ENCODE measurements around the gene PPP6R3. TPM values are rescaled to one million over a fixed set of nuclear protein-coding genes. Genes with fewer than 3 reads are reported as not detected.

Gene PPP6R3
- total RNA-seq, 1 experiment from 2014 or later = 163 TPM

- no TSS peak for BruUV-seq (replicated peaks)
- no peak for ATAC-seq
- Histone ChIP-seq H3K27me3 (ENCODE audit: control insufficient read depth, insufficient read depth, low read length) (no peaks in the 10 kb centered on the region), H3K4me3 (ENCODE audit: low read depth in 2 of 2, low read length in 2 of 2) (no peak overlapping the region), H3K36me3 (ENCODE audit: control insufficient read depth, insufficient read depth, low read length) (peaks cover 24% of the 10 kb centered on the region), H3K4me1 (ENCODE audit: control insufficient read depth, insufficient read depth, low read length) (no peaks in the 10 kb centered on the region), H3K9me3 (ENCODE audit: control insufficient read depth, insufficient read depth, low read depth, low read length) (no peaks in the 10 kb centered on the region), H3K27ac (ENCODE audit: low read length) (no peak overlapping the region)
- DNase-seq (ENCODE audit: low read depth, low spot score) = no peak
- intact Hi-C loops (cut with micrococcal nuclease; ENCODE audit: unreplicated experiment) (no loop called here), in situ Hi-C loops (cut with HindIII; ENCODE audit: low pct_unique_long_range_greater_than_20kb, low sequenced_read_pairs) (no loop called here)
- CTCF ChIA-PET = no interaction called here
- TF ChIP-seq CTCF (IDR thresholded peaks at IDR 0.05) (no peak), SIN3A (IDR thresholded peaks at IDR 0.05; ENCODE audit: borderline replicate concordance, insufficient read depth, low read depth, low read length) (no peak), REST (IDR thresholded peaks at IDR 0.05; ENCODE audit: insufficient read depth in 1 of 2, low read depth in 2 of 2, low read length in 1 of 2) (no peak), TCF7L2 (IDR thresholded peaks at IDR 0.05; ENCODE audit: low read depth, low read length) (no peak), POLR2AphosphoS5 (IDR thresholded peaks at IDR 0.05; ENCODE audit: low read depth, low read length) (no peak)
- POLR2A ChIA-PET = interaction anchor here (0.6 kb wide), 1 partner anchor 825 kb away, joined by 3 read pairs; no protein-coding TSS in a partner anchor
These were observed 133.6 kb downstream of the PPP6R3 start for GRCh38 chr11:68594123-68594522.

- BruUV-seq (replicated peaks) = no TSS peak
- Histone ChIP-seq H3K27ac (ENCODE audit: low read length) (no peak overlapping the region), H3K36me3 (ENCODE audit: control insufficient read depth, insufficient read depth, low read length) (peaks cover 22% of the 10 kb centered on the region), H3K4me3 (ENCODE audit: low read depth in 2 of 2, low read length in 2 of 2) (no peak overlapping the region), H3K9me3 (ENCODE audit: control insufficient read depth, insufficient read depth, low read depth, low read length) (no peaks in the 10 kb centered on the region), H3K27me3 (ENCODE audit: control insufficient read depth, insufficient read depth, low read length) (no peaks in the 10 kb centered on the region), H3K4me1 (ENCODE audit: control insufficient read depth, insufficient read depth, low read length) (no peaks in the 10 kb centered on the region)
- POLR2A ChIA-PET = no interaction called here
- no peak for TF ChIP-seq POLR2AphosphoS5 (IDR thresholded peaks at IDR 0.05; ENCODE audit: low read depth, low read length)
- TF ChIP-seq SIN3A (IDR thresholded peaks at IDR 0.05; ENCODE audit: borderline replicate concordance, insufficient read depth, low read depth, low read length) = no peak
- no peak for TF ChIP-seq TCF7L2 (IDR thresholded peaks at IDR 0.05; ENCODE audit: low read depth, low read length)
- TF ChIP-seq REST (IDR thresholded peaks at IDR 0.05; ENCODE audit: insufficient read depth in 1 of 2, low read depth in 2 of 2, low read length in 1 of 2) = no peak
- TF ChIP-seq CTCF (IDR thresholded peaks at IDR 0.05) = no peak
- no peak for DNase-seq (ENCODE audit: low read depth, low spot score)
- ATAC-seq = no peak
- intact Hi-C loops (cut with micrococcal nuclease; ENCODE audit: unreplicated experiment) (no loop called here), in situ Hi-C loops (cut with HindIII; ENCODE audit: low pct_unique_long_range_greater_than_20kb, low sequenced_read_pairs) (no loop called here)
- CTCF ChIA-PET = interaction anchor here (0.8 kb wide), 1 partner anchor 14 kb away, joined by 6 read pairs; no protein-coding TSS in a partner anchor
These were observed 135.7 kb downstream of the PPP6R3 start for GRCh38 chr11:68596231-68596630.

Data from Panc1 (cell line).